NCI-H1092 treated with DMSO at 0.1 percent for 48 hours (cell line): ENCODE results near the gene LSM14B.

ENCODE experiments used
- DNase-seq: peaks from one replicate; lab custom pipeline; 2025; lab: John Stamatoyannopoulos, UW

Gene LSM14B

GRCh38 chr20:62163485-62163865, 41.2 kb downstream of the LSM14B start:
- no peak for DNase-seq

GRCh38 chr20:62163986-62164762, 41.9 kb downstream of the LSM14B start:
- DNase-seq: no peak

DNA sequence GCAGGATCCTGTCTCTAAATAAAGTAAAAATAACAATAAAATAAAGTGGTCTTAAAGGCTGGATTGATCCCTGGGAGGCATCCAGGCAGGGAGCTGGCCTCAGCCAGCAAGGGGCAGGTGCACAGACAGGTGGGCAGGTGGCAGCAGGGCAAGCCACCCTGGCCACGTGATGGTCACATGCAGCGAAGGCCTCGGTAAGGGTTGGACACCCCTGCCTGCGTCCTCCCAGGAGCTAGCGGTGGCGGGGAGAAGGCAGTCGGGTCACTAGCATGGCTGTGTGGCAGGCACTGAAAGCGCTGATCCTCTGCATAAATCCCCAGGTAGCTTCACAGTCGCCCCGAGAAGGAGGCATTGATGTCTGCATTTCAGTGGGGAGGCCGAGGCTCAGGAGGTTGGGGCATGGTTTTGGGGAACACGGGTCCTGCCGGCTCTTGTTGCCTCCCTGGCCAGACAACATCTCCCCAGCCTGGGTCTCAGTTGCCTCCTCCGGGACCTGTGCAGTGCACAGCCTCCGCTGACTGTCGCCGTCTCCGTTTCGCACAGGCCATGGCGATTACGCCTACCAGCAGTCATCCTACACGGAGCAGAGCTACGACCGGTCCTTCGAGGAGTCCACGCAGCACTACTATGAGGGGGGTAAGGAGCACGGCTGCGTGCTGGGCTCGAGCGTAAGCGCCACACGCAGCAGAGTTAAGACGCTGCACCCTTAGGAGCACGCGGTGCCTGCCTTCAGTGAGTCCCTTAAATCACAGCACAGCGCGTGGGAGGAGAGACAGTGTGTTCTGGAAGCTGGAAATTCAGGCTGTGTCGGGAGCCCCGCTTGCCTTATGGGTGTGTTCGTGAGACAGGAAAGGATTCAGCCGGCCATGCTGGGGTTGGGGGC, 42.8 kb downstream of the LSM14B start:
- no peak for DNase-seq

DNA sequence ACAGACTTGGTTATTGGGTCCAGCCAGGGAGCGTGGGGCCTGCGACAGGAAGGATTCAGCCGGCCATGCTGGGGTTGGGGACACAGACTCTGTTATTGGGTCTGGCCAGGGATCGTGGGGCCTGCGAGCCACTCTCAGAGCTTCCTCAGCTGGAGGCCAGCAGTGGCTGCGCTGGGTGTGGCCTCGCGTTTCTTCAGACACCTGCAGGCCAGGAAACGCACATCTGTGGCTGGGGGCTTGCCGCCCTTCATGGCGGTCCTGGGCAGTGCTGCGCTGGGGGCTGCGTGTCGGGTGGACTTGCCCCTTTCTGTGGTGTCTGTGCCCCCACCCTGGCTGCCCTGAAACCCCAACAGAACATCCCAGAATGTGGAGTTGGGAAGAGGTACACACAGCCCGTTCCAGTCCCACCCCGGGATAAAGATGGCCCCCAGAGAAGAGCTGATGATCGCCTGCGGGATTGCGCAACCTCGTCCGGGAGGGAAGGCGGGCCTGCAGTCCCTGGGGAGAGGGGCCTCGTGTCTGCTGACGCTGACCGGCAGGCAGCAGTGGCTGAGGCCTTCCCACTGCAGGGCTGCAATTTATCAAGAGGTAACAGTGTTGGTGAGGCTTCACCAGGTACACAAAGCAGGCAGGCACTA, 43.6 kb downstream of the LSM14B start:
- no peak for DNase-seq

GRCh38 chr20:62167474-62167873, 45.2 kb downstream of the LSM14B start:
- no peak for DNase-seq

- no peak for DNase-seq
Observed at GRCh38 chr20:62168061-62168460, 45.8 kb downstream of the LSM14B start.

- DNase-seq: no peak
Observed at GRCh38 chr20:62168890-62169435, 46.7 kb downstream of the LSM14B start.

GRCh38 chr20:62170536-62170935, 48.3 kb downstream of the LSM14B start:
- no peak for DNase-seq

- DNase-seq: no peak
Observed at GRCh38 chr20:62171245-62171644, 49.0 kb downstream of the LSM14B start.

- no peak for DNase-seq
Observed at GRCh38 chr20:62172666-62173065, 50.4 kb downstream of the LSM14B start.

- DNase-seq: no peak
Observed at GRCh38 chr20:62174021-62174804, 51.9 kb downstream of the LSM14B start.

- DNase-seq: no peak
Observed at GRCh38 chr20:62174870-62175624, 52.8 kb downstream of the LSM14B start.

DNA sequence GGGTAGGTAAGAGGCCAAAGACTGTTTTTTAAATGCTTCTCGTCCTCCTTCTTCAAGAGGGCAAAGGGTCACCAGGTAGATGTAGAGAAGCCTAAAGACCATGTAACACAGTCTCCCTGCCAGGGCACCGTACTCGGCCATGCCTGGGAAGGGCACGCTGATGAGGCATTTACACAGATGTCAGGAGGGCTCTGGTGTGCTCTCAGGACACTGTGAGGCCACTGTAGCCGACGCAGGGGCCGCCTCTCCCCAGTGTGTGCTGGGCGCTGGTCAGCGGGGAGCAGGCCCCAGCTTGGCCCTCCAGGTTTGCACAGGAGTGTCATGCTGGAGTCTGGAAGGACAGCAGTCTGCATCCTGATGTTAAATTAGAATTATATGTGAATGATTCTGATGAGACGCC, 53.4 kb downstream of the LSM14B start:
- no peak for DNase-seq

- no peak for DNase-seq
Observed at GRCh38 chr20:62176866-62177265, 54.6 kb downstream of the LSM14B start.

- DNase-seq: no peak
Observed at GRCh38 chr20:62177307-62177706, 55.0 kb downstream of the LSM14B start.

- no peak for DNase-seq
Observed at GRCh38 chr20:62178316-62179161, 56.3 kb downstream of the LSM14B start.

DNA sequence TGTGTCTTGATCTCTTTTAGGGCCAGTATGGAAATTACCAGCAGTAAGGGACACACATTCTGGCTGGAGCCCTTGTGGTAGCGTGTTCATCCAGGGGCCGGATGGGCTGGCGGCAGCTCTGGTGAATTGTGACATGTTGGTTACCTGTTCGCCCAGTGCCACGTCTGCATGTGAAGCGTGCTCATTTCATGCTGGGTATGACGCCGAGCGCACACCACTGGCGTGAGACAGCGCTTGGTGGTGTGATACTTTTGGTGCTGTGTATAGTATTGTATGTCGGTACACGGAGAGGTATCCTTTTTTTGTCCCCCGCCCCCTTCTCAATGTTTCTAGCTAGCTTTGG, 56.9 kb downstream of the LSM14B start:
- no peak for DNase-seq

GRCh38 chr20:62181808-62182207, 59.5 kb downstream of the LSM14B start:
- no peak for DNase-seq

- DNase-seq: peak; percentile 95
Observed at GRCh38 chr20:62182469-62183425, 60.5 kb downstream of the LSM14B start, which contains the start of gene MTG2. Gene MTG2, plus strand, starts transcription at chr20:62183028. Its CDS starts 10,393 bp downstream, at chr20:62193421.
